Measurements from ENCODE around the gene HDAC1.
"Not testable (repeated sequence)": the region's sequence is repeated elsewhere in the genome, so short reads cannot be mapped to it uniquely, and the experiment has no call there.

DNA sequence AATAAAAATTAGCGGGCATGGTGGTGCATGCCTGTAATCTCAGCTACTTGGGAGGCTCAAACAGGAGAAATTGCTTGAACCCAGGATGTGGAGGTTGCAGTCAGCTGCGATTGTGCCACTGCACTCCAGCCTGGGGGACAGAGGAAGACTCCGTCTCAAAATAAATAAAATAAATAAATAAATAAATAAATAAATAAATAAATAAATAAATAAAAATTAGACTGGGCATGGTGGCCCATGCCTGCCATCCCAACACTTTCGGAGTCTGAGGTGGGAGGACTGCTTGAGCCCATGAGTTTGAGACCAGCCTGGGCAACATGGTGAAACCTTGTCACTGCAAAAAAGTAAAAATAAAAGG is 28.7 kb upstream of the HDAC1 start:
- TF ChIP-seq CTCF (IDR thresholded peaks at IDR 0.05; ENCODE audit: borderline replicate concordance, extremely low read depth, low read length, poor library complexity, severe bottlenecking); EZH2 (IDR thresholded peaks at IDR 0.05; ENCODE audit: borderline replicate concordance, low read depth, low read length, severe bottlenecking): not testable (repeated sequence)

Data from DND-41 (cell line).